ENCODE data around the gene ENOSF1.
"Not testable (repeated sequence)": the region's sequence is repeated elsewhere in the genome, so short reads cannot be mapped to it uniquely, and the experiment has no call there.

The ENOSF1 gene

GRCh38 chr18:712401-713134 is at the start of gene ENOSF1:
Gene ENOSF1, minus strand, starts transcription at chr18:712630. Its CDS starts 43 bp downstream, at chr18:712587.
- DNase-seq, result peak; percentile 70

GRCh38 chr18:759864-760263 is 47.4 kb upstream of the ENOSF1 start:
- not testable (repeated sequence) for DNase-seq

- DNase-seq, result no peak
Measured at GRCh38 chr18:755506-755905, 43.1 kb upstream of the ENOSF1 start.

- no peak for DNase-seq
Measured at GRCh38 chr18:754656-755055, 42.2 kb upstream of the ENOSF1 start.

GRCh38 chr18:750456-750855 is 38.0 kb upstream of the ENOSF1 start:
- no peak for DNase-seq

- no peak for DNase-seq
Measured at GRCh38 chr18:744832-745597, 32.6 kb upstream of the ENOSF1 start.

- DNase-seq, result no peak
Measured at GRCh38 chr18:741931-742512, 29.6 kb upstream of the ENOSF1 start.

GRCh38 chr18:732371-732770 is 19.9 kb upstream of the ENOSF1 start:
- no peak for DNase-seq

- DNase-seq, result no peak
Measured at GRCh38 chr18:731185-731584, 18.8 kb upstream of the ENOSF1 start.

GRCh38 chr18:730692-731091 is 18.3 kb upstream of the ENOSF1 start:
- no peak for DNase-seq

GRCh38 chr18:730120-730519 is 17.7 kb upstream of the ENOSF1 start:
- DNase-seq, result not testable (repeated sequence)

GRCh38 chr18:725646-726045 is 13.2 kb upstream of the ENOSF1 start:
- DNase-seq, result no peak

GRCh38 chr18:723541-724080 is 11.2 kb upstream of the ENOSF1 start:
- no peak for DNase-seq

GRCh38 chr18:717003-717402 is 4.6 kb upstream of the ENOSF1 start:
- DNase-seq, result no peak

GRCh38 chr18:715626-716025 is 3.2 kb upstream of the ENOSF1 start:
- no peak for DNase-seq

- no peak for DNase-seq
Measured at GRCh38 chr18:713135-713490, 683 bp upstream of the ENOSF1 start.

GRCh38 chr18:711657-712400 is 601 bp downstream of the ENOSF1 start:
- DNase-seq, result peak; percentile 59

GRCh38 chr18:711310-711656 is 1.1 kb downstream of the ENOSF1 start:
- DNase-seq, result no peak

- DNase-seq, result no peak
Measured at GRCh38 chr18:710418-711300, 1.8 kb downstream of the ENOSF1 start.

GRCh38 chr18:709771-710170 is 2.7 kb downstream of the ENOSF1 start:
- DNase-seq, result no peak

GRCh38 chr18:708096-708495 is 4.3 kb downstream of the ENOSF1 start:
- DNase-seq, result no peak

GRCh38 chr18:706405-706804 is 6.0 kb downstream of the ENOSF1 start:
- DNase-seq, result no peak
